Hepatocyte (in vitro differentiated cells): ENCODE measurements around the gene HAUS7. TPM values are rescaled to one million over a fixed set of nuclear protein-coding genes. Genes with fewer than 3 reads are reported as not detected.

Experiments used
- DNase-seq: peaks from one replicate; pipeline ENCODE4 v3.0.0-alpha.2; 2016; ENCODE audit warnings: low spot score
- H2AFZ ChIP-seq: fragments of 200-600 bp; sonication (generic); 2 replicates; pipeline ENCODE4 v1.6.0; 2016; ENCODE audit warnings: antibody characterized with exemption, mild to moderate bottlenecking
- H3K27ac ChIP-seq: fragments of 200-600 bp; sonication (generic); 2 replicates; pipeline ENCODE4 v1.5.1; 2016; ENCODE audit warnings: mild to moderate bottlenecking
- H3K27me3 ChIP-seq: fragments of 200-600 bp; sonication (generic); 2 replicates; pipeline ENCODE4 v1.6.1; 2016
- H3K36me3 ChIP-seq: fragments of 200-600 bp; sonication (generic); replicated peaks from 2 replicates; pipeline ENCODE4 v1.5.1; 2016; ENCODE audit warnings: low read depth; ENCODE audit not compliant: insufficient read depth
- H3K4me1 ChIP-seq: fragments of 200-600 bp; sonication (generic); 2 replicates; pipeline ENCODE4 v1.5.1; 2016; ENCODE audit warnings: mild to moderate bottlenecking, moderate library complexity; ENCODE audit not compliant: insufficient read depth
- H3K4me2 ChIP-seq: fragments of 200-600 bp; sonication (generic); 2 replicates; pipeline ENCODE4 v1.6.0; 2016
- H3K4me3 ChIP-seq: fragments of 200-600 bp; sonication (generic); 2 replicates; pipeline ENCODE4 v1.5.1; 2016; ENCODE audit warnings: mild to moderate bottlenecking
- H3K79me2 ChIP-seq: fragments of 200-600 bp; sonication (generic); 2 replicates; pipeline ENCODE4 v1.6.0; 2017; ENCODE audit warnings: mild to moderate bottlenecking
- H3K9me2 ChIP-seq: fragments of 200-600 bp; sonication (generic); replicated peaks from 2 replicates; pipeline ENCODE4 v1.6.0; 2017; ENCODE audit warnings: mild to moderate bottlenecking; ENCODE audit not compliant: insufficient read depth
- H3K9me3 ChIP-seq: fragments of 200-600 bp; sonication (generic); 2 replicates; pipeline ENCODE4 v1.5.1; 2016; ENCODE audit warnings: low read depth, mild to moderate bottlenecking
- H4K20me1 ChIP-seq: fragments of 200-600 bp; sonication (generic); 2 replicates; pipeline ENCODE4 v1.6.0; 2016; ENCODE audit warnings: mild to moderate bottlenecking; ENCODE audit not compliant: insufficient read depth, poor library complexity, severe bottlenecking
- EZH2 ChIP-seq: fragments of 200-600 bp; sonication (generic); IDR thresholded peaks from 2 replicates; pipeline ENCODE4 v1.6.1; 2016; ENCODE audit warnings: antibody characterized with exemption, mild to moderate bottlenecking, borderline replicate concordance
- EZH2phosphoT487 ChIP-seq: fragments of 200-600 bp; sonication (generic); IDR thresholded peaks from one replicate; pipeline ENCODE4 v1.6.1; 2018; ENCODE audit warnings: antibody characterized with exemption, mild to moderate bottlenecking, low read depth, moderate library complexity; ENCODE audit not compliant: unreplicated experiment, severe bottlenecking
- WGBS: methylation state at CpG from one replicate; pipeline ENCODE4 v1.1.6; 2016; ENCODE audit warnings: low lambda C conversion rate; ENCODE audit errors: missing lambda C conversion rate; 5-methylcytosine and 5-hydroxymethylcytosine counted together
- polyA plus RNA-seq: library from polyadenylated mRNA; unstranded; fragments of >200 nt; fragmentation: Nextera tagmentation; extraction: Ambion mirVana; gene quantifications from 2 replicates; pipeline ENCODE4 v1.2.1, GENCODE V29; 2016
- total RNA-seq: library from RNA; depleted of rRNA; stranded (reverse); fragments of >200 nt; gene quantifications from 2 replicates; pipeline ENCODE4 v1.2.3, GENCODE V29; 2014
- TF ChIP-seq, protein P1 (sequence below): fragments of 200-600 bp; sonication (generic); IDR thresholded peaks from 2 replicates; pipeline ENCODE4 v1.5.1; 2016; ENCODE audit warnings: antibody characterized with exemption, mild to moderate bottlenecking; ENCODE audit not compliant: poor library complexity

Gene HAUS7
- total and polyA plus RNA-seq, 2 experiments from 2014 or later, result 17.5 to 23.1 TPM

DNA sequence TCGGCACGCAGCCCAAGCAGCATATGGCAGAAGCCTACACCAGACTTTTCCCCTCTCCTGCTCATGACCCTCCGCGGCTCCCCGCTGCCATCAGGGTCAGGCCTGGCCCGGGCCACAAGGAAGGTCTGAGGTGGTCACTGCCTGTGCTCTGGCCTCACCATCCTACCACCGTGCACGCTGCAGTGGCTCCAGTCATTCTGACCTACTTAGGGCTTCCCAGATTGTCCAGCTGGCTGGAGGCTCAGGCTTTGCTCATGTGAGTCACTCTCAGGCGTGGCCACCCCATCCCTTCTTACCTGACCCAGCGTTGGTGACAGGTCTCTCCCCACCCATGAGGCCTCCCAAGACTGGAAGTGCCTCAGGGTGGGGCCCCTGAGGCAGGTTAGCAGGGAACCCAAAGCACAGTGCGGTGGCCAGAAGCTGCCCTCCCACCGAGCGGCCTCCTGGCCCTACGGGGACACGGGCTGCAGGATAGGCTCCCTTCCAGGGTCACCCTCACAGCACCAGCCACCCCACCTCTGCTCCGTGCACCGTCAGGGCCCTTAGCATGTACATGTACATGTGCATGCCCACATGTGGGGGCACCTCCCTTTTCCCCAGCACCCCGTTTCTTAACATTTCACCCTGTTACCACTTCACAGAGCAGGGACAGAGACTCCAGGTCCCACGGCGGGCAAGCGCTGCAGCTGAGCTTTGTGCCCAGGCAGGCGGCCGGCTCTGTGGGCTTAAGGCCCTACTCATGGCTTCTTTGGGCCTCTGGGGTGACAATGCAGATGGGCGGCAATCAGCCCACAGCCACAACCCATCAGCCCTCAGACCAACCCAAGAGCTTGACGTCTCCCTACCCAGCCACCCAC is 26.7 kb downstream of the HAUS7 start:
- Histone ChIP-seq H2AFZ (no peak overlapping the region), H3K27me3 (no peaks in the 10 kb centered on the region), H3K4me2 (no peak overlapping the region), H3K36me3 (no peaks in the 10 kb centered on the region), H4K20me1 (no peaks in the 10 kb centered on the region), H3K9me3 (no peaks in the 10 kb centered on the region), H3K4me3 (no peak overlapping the region), H3K4me1 (no peaks in the 10 kb centered on the region), H3K27ac (no peak overlapping the region), H3K9me2 (no peaks in the 10 kb centered on the region), H3K79me2 (no peaks in the 10 kb centered on the region)
- DNase-seq, result no peak
- WGBS, result 89% methylated on average over 25 of the region's 25 CpGs
- TF ChIP-seq EZH2 (no peak), EZH2phosphoT487 (no peak)
- TF ChIP-seq, protein P1, sequence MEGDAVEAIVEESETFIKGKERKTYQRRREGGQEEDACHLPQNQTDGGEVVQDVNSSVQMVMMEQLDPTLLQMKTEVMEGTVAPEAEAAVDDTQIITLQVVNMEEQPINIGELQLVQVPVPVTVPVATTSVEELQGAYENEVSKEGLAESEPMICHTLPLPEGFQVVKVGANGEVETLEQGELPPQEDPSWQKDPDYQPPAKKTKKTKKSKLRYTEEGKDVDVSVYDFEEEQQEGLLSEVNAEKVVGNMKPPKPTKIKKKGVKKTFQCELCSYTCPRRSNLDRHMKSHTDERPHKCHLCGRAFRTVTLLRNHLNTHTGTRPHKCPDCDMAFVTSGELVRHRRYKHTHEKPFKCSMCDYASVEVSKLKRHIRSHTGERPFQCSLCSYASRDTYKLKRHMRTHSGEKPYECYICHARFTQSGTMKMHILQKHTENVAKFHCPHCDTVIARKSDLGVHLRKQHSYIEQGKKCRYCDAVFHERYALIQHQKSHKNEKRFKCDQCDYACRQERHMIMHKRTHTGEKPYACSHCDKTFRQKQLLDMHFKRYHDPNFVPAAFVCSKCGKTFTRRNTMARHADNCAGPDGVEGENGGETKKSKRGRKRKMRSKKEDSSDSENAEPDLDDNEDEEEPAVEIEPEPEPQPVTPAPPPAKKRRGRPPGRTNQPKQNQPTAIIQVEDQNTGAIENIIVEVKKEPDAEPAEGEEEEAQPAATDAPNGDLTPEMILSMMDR, result no peak

DNA sequence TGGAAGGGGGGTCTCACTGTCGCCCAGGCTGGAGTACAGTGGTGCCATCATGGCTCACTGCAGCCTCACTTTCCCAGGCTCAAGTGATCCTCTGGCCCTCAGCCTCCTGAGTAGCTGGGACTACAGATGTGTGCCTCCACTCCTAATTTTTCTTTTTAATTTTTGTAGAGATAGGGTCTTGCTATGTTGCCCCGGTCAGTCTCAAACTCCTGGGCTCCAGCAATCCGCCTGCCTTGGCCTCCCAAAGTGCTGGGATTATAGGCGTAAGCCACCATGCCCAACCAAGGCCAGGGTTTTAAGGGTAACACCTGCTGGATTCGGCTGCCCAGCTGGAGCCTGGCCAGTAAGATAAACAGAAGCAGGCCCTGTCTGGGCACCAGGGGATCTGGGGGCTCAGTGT is 27.9 kb downstream of the HAUS7 start:
- no peaks in the 10 kb centered on the region for H3K4me1 ChIP-seq
- TF ChIP-seq EZH2phosphoT487 (no peak), EZH2 (no peak)
- TF ChIP-seq, protein P1, result no peak
- no peak for DNase-seq
- no peaks in the 10 kb centered on the region for H3K36me3 ChIP-seq
- 69% methylated on average over 5 of the region's 5 CpGs for WGBS
- no peaks in the 10 kb centered on the region for H4K20me1 ChIP-seq
- H3K9me2 ChIP-seq, result no peaks in the 10 kb centered on the region
- H3K27ac ChIP-seq, result no peak overlapping the region
- H2AFZ ChIP-seq, result no peak overlapping the region
- no peaks in the 10 kb centered on the region for H3K9me3 ChIP-seq
- H3K4me3 ChIP-seq, result no peak overlapping the region
- H3K27me3 ChIP-seq, result no peaks in the 10 kb centered on the region
- no peaks in the 10 kb centered on the region for H3K79me2 ChIP-seq
- H3K4me2 ChIP-seq, result no peak overlapping the region

DNA sequence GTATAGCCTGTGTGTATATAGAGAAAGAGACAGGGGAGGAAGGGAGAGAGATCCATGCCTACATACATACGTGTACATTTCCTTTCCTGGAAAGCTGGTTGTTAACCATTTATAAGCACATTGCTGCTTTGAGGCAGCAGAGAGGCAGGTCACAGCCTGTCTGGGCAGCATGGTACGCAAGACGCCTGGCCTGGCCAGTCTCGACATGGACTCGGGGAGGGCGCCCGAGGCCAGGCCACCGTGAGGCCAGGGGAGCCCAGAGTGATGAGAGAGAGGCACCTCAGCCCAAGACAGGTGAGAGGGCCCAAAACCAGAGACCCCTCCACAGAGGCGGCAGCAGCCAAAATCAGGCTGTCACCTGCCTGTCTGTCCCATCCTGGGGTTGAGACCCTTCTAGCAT is 28.4 kb downstream of the HAUS7 start:
- H4K20me1 ChIP-seq, result no peaks in the 10 kb centered on the region
- H3K79me2 ChIP-seq, result no peaks in the 10 kb centered on the region
- H3K9me3 ChIP-seq, result no peaks in the 10 kb centered on the region
- H3K9me2 ChIP-seq, result no peaks in the 10 kb centered on the region
- no peaks in the 10 kb centered on the region for H3K36me3 ChIP-seq
- TF ChIP-seq EZH2phosphoT487, result no peak
- no peak for TF ChIP-seq EZH2
- TF ChIP-seq, protein P1, result no peak
- no peaks in the 10 kb centered on the region for H3K27me3 ChIP-seq
- H2AFZ ChIP-seq, result no peak overlapping the region
- no peak overlapping the region for H3K27ac ChIP-seq
- no peaks in the 10 kb centered on the region for H3K4me1 ChIP-seq
- no peak overlapping the region for H3K4me2 ChIP-seq
- 81% methylated on average over 9 of the region's 9 CpGs for WGBS
- DNase-seq, result no peak
- H3K4me3 ChIP-seq, result no peak overlapping the region
